Keratinocyte (primary cell): ENCODE results near the gene CD81. TPM values are rescaled to one million over a fixed set of nuclear protein-coding genes. Genes with fewer than 3 reads are reported as not detected.
A peak's percentile ranks its signal among the peaks of the same experiment; 100 is the strongest.

Experiments used
- DNase-seq: peaks from one replicate; pipeline ENCODE4 v3.0.0-alpha.2; 2011; ENCODE audit warnings: low read depth, missing footprints, low spot score
- FAIRE-seq: peaks from 2 replicates; lab custom pipeline; 2011; peaks lifted over from hg19 to GRCh38; lab: Jason Lieb, UNC
- H2AFZ ChIP-seq: 2 replicates; pipeline ENCODE4 v1.6.0; 2012; ENCODE audit warnings: low read length, control low read depth, inconsistent platforms; ENCODE audit not compliant: control insufficient read depth
- H3K27ac ChIP-seq: 2 replicates; pipeline ENCODE4 v1.5.1; 2011; ENCODE audit warnings: low read length; ENCODE audit not compliant: control insufficient read depth, insufficient read depth
- H3K27me3 ChIP-seq: 3 replicates; pipeline ENCODE4 v1.6.0; 2011; ENCODE audit warnings: low read length; ENCODE audit not compliant: control insufficient read depth, insufficient read depth; ENCODE audit errors: extremely low read depth
- H3K36me3 ChIP-seq, 2 experiments: 2 replicates in 1 of 2; 3 replicates in 1 of 2; pipeline ENCODE4 v1.5.1; 2011; ENCODE audit warnings: low read length in 2 of 2, mild to moderate bottlenecking in 1 of 2; ENCODE audit not compliant: control insufficient read depth in 2 of 2, insufficient read depth in 2 of 2; ENCODE audit errors: extremely low read depth in 1 of 2
- H3K4me1 ChIP-seq: 3 replicates; pipeline ENCODE4 v1.5.1; 2011; ENCODE audit warnings: low read length; ENCODE audit not compliant: control insufficient read depth, insufficient read depth; ENCODE audit errors: extremely low read depth
- H3K4me2 ChIP-seq: 3 replicates; pipeline ENCODE4 v1.6.0; 2011; ENCODE audit warnings: low read depth, low read length; ENCODE audit not compliant: control insufficient read depth, insufficient read depth; ENCODE audit errors: extremely low read depth
- H3K4me3 ChIP-seq, 3 experiments: fragments of 200-600 bp in 1 of 3; sonication (generic) in 1 of 3; 2 replicates in 2 of 3; 3 replicates in 1 of 3; pipeline ENCODE4 v1.5.1; 2011 to 2016; ENCODE audit warnings: low read length in 3 of 3, mild to moderate bottlenecking in 3 of 3, control low read depth in 2 of 3, inconsistent platforms in 1 of 3, low read depth in 1 of 3, mixed read lengths in 1 of 3, mixed run types in 1 of 3, moderate library complexity in 1 of 3; ENCODE audit not compliant: control insufficient read depth in 2 of 3, insufficient read depth in 2 of 3; ENCODE audit errors: extremely low read depth in 1 of 3
- H3K79me2 ChIP-seq: 2 replicates; pipeline ENCODE4 v1.6.0; 2012; ENCODE audit warnings: low read length; ENCODE audit not compliant: control insufficient read depth, insufficient read depth
- H3K9ac ChIP-seq: 3 replicates; pipeline ENCODE4 v1.6.0; 2011; ENCODE audit warnings: low read length; ENCODE audit not compliant: control insufficient read depth, insufficient read depth; ENCODE audit errors: extremely low read depth
- H3K9me1 ChIP-seq: 3 replicates; pipeline ENCODE4 v1.6.0; 2011; ENCODE audit warnings: low read length; ENCODE audit not compliant: control insufficient read depth, insufficient read depth; ENCODE audit errors: extremely low read depth
- H3K9me3 ChIP-seq: 2 replicates; pipeline ENCODE4 v1.5.1; 2012; ENCODE audit warnings: low read depth, low read length; ENCODE audit not compliant: control insufficient read depth
- H4K20me1 ChIP-seq: 3 replicates; pipeline ENCODE4 v1.6.0; 2011; ENCODE audit warnings: low read length; ENCODE audit not compliant: control insufficient read depth, insufficient read depth; ENCODE audit errors: extremely low read depth
- CTCF ChIP-seq, 3 experiments: IDR thresholded peaks in 1 of 3; conservative IDR thresholded peaks in 1 of 3; optimal IDR thresholded peaks in 1 of 3; 2 replicates in 2 of 3; 3 replicates in 1 of 3; pipeline versions ENCODE3 to v1.5.1; 2011; ENCODE audit warnings: low read length in 3 of 3, mild to moderate bottlenecking in 3 of 3, moderate library complexity in 2 of 3, control low read depth in 1 of 3, inconsistent platforms in 1 of 3; ENCODE audit not compliant: insufficient read depth in 2 of 3; ENCODE audit errors: extremely low read depth in 1 of 3
- EZH2 ChIP-seq: IDR thresholded peaks from one replicate; pipeline ENCODE4 v1.6.1; 2012; ENCODE audit warnings: inconsistent platforms, mild to moderate bottlenecking, low read length, moderate library complexity
- dilution Hi-C: fragments of 300-500 bp; cut with MboI; formaldehyde crosslinking; loops from one replicate; pipeline ENCODE4 v1.7.0; 2020; ENCODE audit warnings: low sequenced_read_pairs; ENCODE audit not compliant: extremely low pct_ligation_motif_present
- polyA plus RNA-seq, 5 experiments: library from polyadenylated mRNA; depleted of rRNA in 3 of 5; stranded (reverse) in 3 of 5; stranded (forward) in 1 of 5; unstranded in 1 of 5; fragments of >200 nt; gene quantifications; 1 replicate in 1 of 5; 2 replicates in 3 of 5; 3 replicates in 1 of 5; pipeline versions ENCODE4 v1.2.1 to v1.2.3, GENCODE V29; 2011 to 2012; ENCODE audit warnings: missing spikeins in 2 of 5, low read depth in 1 of 5, low replicate concordance in 1 of 5

Gene CD81
- polyA plus RNA-seq, 1 donor (not counting 4 experiments of a cell fraction or from before 2014, with no cell fraction given): 194 TPM

GRCh38 chr11:2398664-2399355, 21.7 kb downstream of the CD81 start:
- Histone ChIP-seq H3K36me3 (peaks cover 35 to 38% of the 10 kb centered on the region in 2 experiments), H3K79me2 (peaks cover 37% of the 10 kb centered on the region), H3K27ac (peak overlapping the region; percentile 80), H4K20me1 (peaks cover 2% of the 10 kb centered on the region), H3K9me1 (no peaks in the 10 kb centered on the region), H3K9me3 (no peaks in the 10 kb centered on the region), H3K4me2 (peak overlapping the region; percentile 94), H3K27me3 (no peaks in the 10 kb centered on the region), H3K9ac (peak overlapping the region; percentile 87), H3K4me3 (peak overlapping the region in 2 of 3 experiments; percentile 80 to 81), H2AFZ (no peak overlapping the region), H3K4me1 (peaks cover 19% of the 10 kb centered on the region)
- TF ChIP-seq EZH2: no peak
- TF ChIP-seq CTCF (optimal IDR thresholded peaks at IDR 0.05 in 1 of 3, IDR thresholded peaks at IDR 0.05 in 1 of 3, conservative IDR thresholded peaks at IDR 0.05 in 1 of 3; ENCODE audit: extremely low read depth in 1 of 3, insufficient read depth in 2 of 3, low read length in 3 of 3): no peak
- DNase-seq: no peak
- dilution Hi-C loops: no loop called here
- no peak for FAIRE-seq

- TF ChIP-seq EZH2: no peak
- no peak for TF ChIP-seq CTCF (optimal IDR thresholded peaks at IDR 0.05 in 1 of 3, IDR thresholded peaks at IDR 0.05 in 1 of 3, conservative IDR thresholded peaks at IDR 0.05 in 1 of 3; ENCODE audit: extremely low read depth in 1 of 3, insufficient read depth in 2 of 3, low read length in 3 of 3)
- H3K9ac ChIP-seq: peak overlapping the region; percentile 87
- dilution Hi-C loops: no loop called here
- H3K4me3 ChIP-seq: peak overlapping the region; percentile 80 to 99 (median 81)
- no peak for FAIRE-seq
- H3K79me2 ChIP-seq: peaks cover 30% of the 10 kb centered on the region
- peak overlapping the region; percentile 94 for H3K4me2 ChIP-seq
- H3K27ac ChIP-seq: peak overlapping the region; percentile 80
- H4K20me1 ChIP-seq: peaks cover 2% of the 10 kb centered on the region
- no peak for DNase-seq
- no peaks in the 10 kb centered on the region for H3K9me3 ChIP-seq
- H3K4me1 ChIP-seq: peaks cover 19% of the 10 kb centered on the region
- H3K27me3 ChIP-seq: no peaks in the 10 kb centered on the region
- no peaks in the 10 kb centered on the region for H3K9me1 ChIP-seq
- H3K36me3 ChIP-seq: peaks cover 29 to 31% of the 10 kb centered on the region in 2 experiments
- no peak overlapping the region for H2AFZ ChIP-seq
These were observed 22.5 kb downstream of the CD81 start for GRCh38 chr11:2399488-2400068.
